Measurements from ENCODE around the gene SLC25A24.

The SLC25A24 gene

GRCh38 chr1:108113496-108113895 is 86.6 kb downstream of the SLC25A24 start:
- Histone ChIP-seq H3K27me3 (ENCODE audit: control insufficient read depth, insufficient read depth, low read length) (no peaks in the 10 kb centered on the region), H3K36me3 (ENCODE audit: control insufficient read depth, insufficient read depth, low read length) (no peaks in the 10 kb centered on the region), H3K4me3 (ENCODE audit: low read depth, low read length) (no peak overlapping the region), H3K79me2 (no peaks in the 10 kb centered on the region), H3K9ac (no peak overlapping the region), H3K9me3 (ENCODE audit: control insufficient read depth, low read length) (no peaks in the 10 kb centered on the region), H3K27ac (no peak overlapping the region), H3K4me1 (no peaks in the 10 kb centered on the region), H3K4me2 (ENCODE audit: low read length) (no peak overlapping the region), H2AFZ (no peak overlapping the region)
- TF ChIP-seq CTCF (IDR thresholded peaks at IDR 0.05): no peak

GRCh38 chr1:108109295-108109973 is 90.7 kb downstream of the SLC25A24 start:
- no peak overlapping the region for H3K27ac ChIP-seq
- no peak overlapping the region for H2AFZ ChIP-seq
- TF ChIP-seq CTCF (IDR thresholded peaks at IDR 0.05): no peak
- H3K4me3 ChIP-seq (ENCODE audit: low read depth, low read length): no peak overlapping the region
- no peak overlapping the region for H3K9ac ChIP-seq
- H3K36me3 ChIP-seq (ENCODE audit: control insufficient read depth, insufficient read depth, low read length): no peaks in the 10 kb centered on the region
- no peaks in the 10 kb centered on the region for H3K4me1 ChIP-seq
- H3K4me2 ChIP-seq (ENCODE audit: low read length): no peak overlapping the region
- H3K9me3 ChIP-seq (ENCODE audit: control insufficient read depth, low read length): no peaks in the 10 kb centered on the region
- no peaks in the 10 kb centered on the region for H3K79me2 ChIP-seq
- H3K27me3 ChIP-seq (ENCODE audit: control insufficient read depth, insufficient read depth, low read length): no peaks in the 10 kb centered on the region

- no peak overlapping the region for H3K4me3 ChIP-seq (ENCODE audit: low read depth, low read length)
- TF ChIP-seq CTCF (IDR thresholded peaks at IDR 0.05): no peak
- no peaks in the 10 kb centered on the region for H3K36me3 ChIP-seq (ENCODE audit: control insufficient read depth, insufficient read depth, low read length)
- H2AFZ ChIP-seq: no peak overlapping the region
- H3K9ac ChIP-seq: no peak overlapping the region
- no peak overlapping the region for H3K4me2 ChIP-seq (ENCODE audit: low read length)
- no peaks in the 10 kb centered on the region for H3K27me3 ChIP-seq (ENCODE audit: control insufficient read depth, insufficient read depth, low read length)
- H3K79me2 ChIP-seq: no peaks in the 10 kb centered on the region
- H3K9me3 ChIP-seq (ENCODE audit: control insufficient read depth, low read length): no peaks in the 10 kb centered on the region
- H3K4me1 ChIP-seq: no peaks in the 10 kb centered on the region
- H3K27ac ChIP-seq: no peak overlapping the region
Observed at GRCh38 chr1:108108119-108108518, 92.0 kb downstream of the SLC25A24 start.

- H3K9ac ChIP-seq: no peak overlapping the region
- H3K4me2 ChIP-seq (ENCODE audit: low read length): no peak overlapping the region
- no peak for TF ChIP-seq CTCF (IDR thresholded peaks at IDR 0.05)
- H3K27ac ChIP-seq: no peak overlapping the region
- no peaks in the 10 kb centered on the region for H3K36me3 ChIP-seq (ENCODE audit: control insufficient read depth, insufficient read depth, low read length)
- H2AFZ ChIP-seq: no peak overlapping the region
- no peaks in the 10 kb centered on the region for H3K9me3 ChIP-seq (ENCODE audit: control insufficient read depth, low read length)
- no peaks in the 10 kb centered on the region for H3K27me3 ChIP-seq (ENCODE audit: control insufficient read depth, insufficient read depth, low read length)
- no peak overlapping the region for H3K4me3 ChIP-seq (ENCODE audit: low read depth, low read length)
- no peaks in the 10 kb centered on the region for H3K4me1 ChIP-seq
- H3K79me2 ChIP-seq: no peaks in the 10 kb centered on the region
Observed at GRCh38 chr1:108107658-108108057, 92.5 kb downstream of the SLC25A24 start.

GRCh38 chr1:108106775-108107174 is 93.4 kb downstream of the SLC25A24 start:
- Histone ChIP-seq H3K9ac (no peak overlapping the region), H3K27ac (no peak overlapping the region), H3K4me3 (ENCODE audit: low read depth, low read length) (no peak overlapping the region), H3K9me3 (ENCODE audit: control insufficient read depth, low read length) (no peaks in the 10 kb centered on the region), H3K79me2 (no peaks in the 10 kb centered on the region), H3K27me3 (ENCODE audit: control insufficient read depth, insufficient read depth, low read length) (no peaks in the 10 kb centered on the region), H2AFZ (no peak overlapping the region), H3K4me2 (ENCODE audit: low read length) (no peak overlapping the region), H3K36me3 (ENCODE audit: control insufficient read depth, insufficient read depth, low read length) (no peaks in the 10 kb centered on the region), H3K4me1 (no peaks in the 10 kb centered on the region)
- TF ChIP-seq CTCF (IDR thresholded peaks at IDR 0.05): no peak

Measured in parathyroid adenoma (tissue), 2 donors.